ENCODE results near the gene ZFPL1. TPM values are rescaled to one million over a fixed set of nuclear protein-coding genes. Genes with fewer than 3 reads are reported as not detected.
A peak's percentile ranks its signal among the peaks of the same experiment; 100 is the strongest.

Gene ZFPL1
- total and polyA plus RNA-seq, 9 of the 15 experiments (the other 6 are each of a cell fraction or from before 2014, with no cell fraction given): 3.7 to 37.5 (median 22.7) TPM

- no peak for TF ChIP-seq NKRF (IDR thresholded peaks at IDR 0.05; ENCODE audit: borderline replicate concordance)
- no peak for TF ChIP-seq MYC (IDR thresholded peaks at IDR 0.05; ENCODE audit: low read depth, low read length)
- TF ChIP-seq MYC (CRISPR knock-in tag; IDR thresholded peaks at IDR 0.05; ENCODE audit: borderline replicate concordance, low read depth): no peak
- TF ChIP-seq FOXA3 (CRISPR knock-in tag; conservative IDR thresholded peaks at IDR 0.05 in 1 of 2, IDR thresholded peaks at IDR 0.05 in 1 of 2): no peak
- no peak for TF ChIP-seq LCOR (CRISPR knock-in tag; IDR thresholded peaks at IDR 0.05)
Observed at GRCh38 chr11:65087216-65087615, 3.2 kb downstream of the ZFPL1 start (continued).

GRCh38 chr11:65087827-65088226, 3.8 kb downstream of the ZFPL1 start:
- no peak overlapping the region for H3K9ac ChIP-seq (ENCODE audit: insufficient read depth in 1 of 2, low read depth in 2 of 2, low read length in 2 of 2)
- no peaks in the 10 kb centered on the region; a peak in 1 of 5 replicates for H3K27me3 ChIP-seq (ENCODE audit: control insufficient read depth in 2 of 2, insufficient read depth in 2 of 2, low read length in 2 of 2)
- ChIA-PET POLR2A (interaction anchor here (0.8 to 2.0 kb wide), 2 partner anchors 12 to 55 kb away, joined by 3 to 4 read pairs; no protein-coding TSS in a partner anchor), CTCF (ENCODE audit: low intra/inter-chr PET ratio) (no interaction called here)
- in situ Hi-C loops (cut with MboI) (no loop called here), intact Hi-C loops (cut with micrococcal nuclease) (no loop called here)
- H3K9me1 ChIP-seq (ENCODE audit: control insufficient read depth, insufficient read depth, low read length): no peaks in the 10 kb centered on the region
- no peak overlapping the region for H3K4me2 ChIP-seq (ENCODE audit: insufficient read depth, low read length)
- no peaks in the 10 kb centered on the region for H3K9me3 ChIP-seq (replicated peaks; ENCODE audit: control insufficient read depth, insufficient read depth, low read depth, low read length)
- H3K4me1 ChIP-seq (replicated peaks in 1 of 2; ENCODE audit: control insufficient read depth in 2 of 2, insufficient read depth in 2 of 2, low read length in 2 of 2): peaks cover 8 to 12% of the 10 kb centered on the region in 2 experiments
- H3K4me3 ChIP-seq: no peak overlapping the region
- no peak overlapping the region for H2AFZ ChIP-seq (ENCODE audit: low read depth, low read length)
- no peaks in the 10 kb centered on the region; the same call in 1 of the 2 replicates for H4K20me1 ChIP-seq (replicated peaks; ENCODE audit: control insufficient read depth, insufficient read depth, low read length)
- BruUV-seq (replicated peaks): no TSS peak
- WGBS (ENCODE audit: insufficient coverage, low coverage, missing lambda C conversion rate): 99% methylated on average over 12 of the region's 15 CpGs
- ATAC-seq: no peak
- peaks cover 27% of the 10 kb centered on the region for H3K79me2 ChIP-seq (ENCODE audit: control insufficient read depth, insufficient read depth, low read length)
- FAIRE-seq: no peak
- no peak overlapping the region for H3K27ac ChIP-seq (ENCODE audit: extremely low read depth, low read depth, low read length)
- no peak for DNase-seq (ENCODE audit: extremely low read depth in 1 of 4, low spot score in 3 of 4)
- peaks cover 52% of the 10 kb centered on the region for H3K36me3 ChIP-seq (ENCODE audit: control insufficient read depth, insufficient read depth, low read length)
- TF ChIP-seq RBM34 (IDR thresholded peaks at IDR 0.05; ENCODE audit: borderline replicate concordance, insufficient read depth, low read length): no peak
- no peak for TF ChIP-seq THAP12 (CRISPR knock-in tag; IDR thresholded peaks at IDR 0.05)
- no peak for TF ChIP-seq ZBTB34 (CRISPR knock-in tag; IDR thresholded peaks at IDR 0.05)
- peak; percentile 49; the same call in 1 of the 2 replicates for TF ChIP-seq RBFOX2 (IDR thresholded peaks at IDR 0.05; ENCODE audit: low read depth, low read length)
- TF ChIP-seq KHSRP (IDR thresholded peaks at IDR 0.05): no peak
- no peak for TF ChIP-seq UBTF (IDR thresholded peaks at IDR 0.05; ENCODE audit: borderline replicate concordance in 1 of 2, low read depth in 2 of 2, low read length in 2 of 2)

Measured in K562 (cell line).